Measurements from ENCODE around the gene CRYBG1.
A peak's percentile ranks its signal among the peaks of the same experiment; 100 is the strongest.

Gene CRYBG1

DNA sequence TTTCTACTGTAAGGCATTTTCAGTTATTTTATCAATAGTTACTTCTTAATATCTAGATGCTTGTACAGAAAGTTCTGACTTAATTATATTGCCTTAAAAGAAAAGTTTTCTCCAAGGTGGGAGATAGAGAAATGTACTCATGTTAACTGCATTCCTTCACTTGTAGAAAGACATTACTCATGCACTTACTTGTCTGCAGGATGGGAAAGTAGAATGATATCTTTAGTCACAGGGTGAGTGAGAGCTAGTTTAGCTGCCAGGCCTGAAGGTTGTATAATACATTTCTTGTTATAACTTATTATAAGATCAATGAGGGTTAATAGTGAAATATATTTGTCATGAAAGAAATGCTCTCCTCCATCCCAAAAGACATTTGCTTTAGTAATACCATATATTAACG, 92.1 kb downstream of the CRYBG1 start:
- no peak overlapping the region for H3K4me3 ChIP-seq (ENCODE audit: low read depth, low read length)
- no peak for DNase-seq (ENCODE audit: low read depth)

GRCh38 chr6:106453756-106454367, 93.3 kb downstream of the CRYBG1 start:
- no peak for DNase-seq (ENCODE audit: low read depth)

GRCh38 chr6:106456756-106457155, 96.2 kb downstream of the CRYBG1 start:
- DNase-seq (ENCODE audit: low read depth): no peak
- H3K4me3 ChIP-seq (ENCODE audit: low read depth, low read length): no peak overlapping the region

More at GRCh38 chr6:106453756-106454367, 93.3 kb downstream of the CRYBG1 start:
- no peak overlapping the region for H3K4me3 ChIP-seq (ENCODE audit: low read depth, low read length)

- no peak for DNase-seq (ENCODE audit: low read depth)
- H3K4me3 ChIP-seq (ENCODE audit: low read depth, low read length): no peak overlapping the region
Measured at GRCh38 chr6:106458021-106458986, 97.8 kb downstream of the CRYBG1 start.

GRCh38 chr6:106460481-106460880, 100.0 kb downstream of the CRYBG1 start:
- no peak overlapping the region for H3K4me3 ChIP-seq (ENCODE audit: low read depth, low read length)
- no peak for DNase-seq (ENCODE audit: low read depth)

DNA sequence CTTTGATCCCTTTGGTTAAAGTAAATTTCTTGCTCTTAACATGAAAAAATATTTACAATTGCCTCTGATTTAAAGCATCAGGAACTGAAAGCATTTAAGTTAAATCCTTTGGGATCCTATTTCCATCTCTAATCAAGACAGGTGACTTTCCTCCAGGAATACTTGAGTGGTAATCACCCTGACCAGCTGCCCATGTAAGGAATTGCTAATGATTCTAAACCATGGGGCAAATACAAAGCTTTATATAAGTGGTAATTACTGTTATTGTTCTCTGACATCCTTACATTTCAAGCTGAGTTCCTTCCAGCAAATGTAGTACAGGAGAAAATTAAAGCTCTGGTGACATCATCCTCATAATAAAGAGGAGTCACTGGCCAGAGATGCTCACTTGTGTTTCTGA, 100.6 kb downstream of the CRYBG1 start:
- H3K4me3 ChIP-seq (ENCODE audit: low read depth, low read length): no peak overlapping the region

GRCh38 chr6:106462923-106463557, 102.5 kb downstream of the CRYBG1 start:
- no peak for DNase-seq (ENCODE audit: low read depth)
- H3K4me3 ChIP-seq (ENCODE audit: low read depth, low read length): no peak overlapping the region

More for the DNA sequence above, 100.6 kb downstream of the CRYBG1 start:
- no peak for DNase-seq (ENCODE audit: low read depth)

DNA sequence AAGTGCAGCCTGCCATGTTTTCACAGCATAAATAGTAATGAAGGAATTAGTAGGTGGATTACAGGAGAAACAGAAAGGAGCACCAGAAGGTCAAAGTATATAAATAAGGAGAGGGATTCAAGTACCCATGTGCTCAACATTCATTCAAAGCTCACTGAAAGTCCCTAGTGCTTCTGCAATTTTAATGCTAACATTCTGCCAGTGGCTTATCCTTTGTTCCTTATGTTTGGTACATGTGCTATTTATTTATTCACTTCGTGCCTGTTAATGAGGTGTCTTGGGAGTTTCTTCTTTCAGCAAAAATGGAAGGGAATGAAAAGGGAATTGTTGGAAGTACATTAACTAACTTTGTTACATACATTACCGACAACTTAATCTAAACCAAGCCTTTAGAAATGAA, 105.7 kb downstream of the CRYBG1 start:
- no peak overlapping the region for H3K4me3 ChIP-seq (ENCODE audit: low read depth, low read length)
- DNase-seq (ENCODE audit: low read depth): no peak

GRCh38 chr6:106468935-106469334, 108.4 kb downstream of the CRYBG1 start:
- DNase-seq (ENCODE audit: low read depth): no peak
- H3K4me3 ChIP-seq (ENCODE audit: low read depth, low read length): no peak overlapping the region

DNA sequence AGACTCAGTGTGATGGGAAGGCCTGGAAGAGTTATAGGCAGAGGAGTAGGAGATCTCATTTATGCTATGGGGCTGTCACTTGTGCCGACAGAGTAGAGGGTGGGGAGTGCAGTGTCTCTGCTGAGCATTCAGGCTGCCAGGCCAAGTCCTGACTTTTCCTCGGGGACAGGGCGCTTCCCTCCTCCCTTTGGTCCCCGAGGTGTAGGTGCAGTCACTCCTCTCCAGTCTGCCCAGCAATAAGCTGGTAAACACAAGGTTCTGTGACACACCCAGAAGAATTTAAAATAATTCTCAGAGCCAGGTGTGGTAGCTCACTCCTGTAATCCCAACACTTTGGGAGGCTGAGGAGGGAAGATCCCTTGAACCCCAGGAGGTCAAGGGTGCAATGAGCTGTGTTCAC, 109.4 kb downstream of the CRYBG1 start:
- DNase-seq (ENCODE audit: low read depth): no peak
- H3K4me3 ChIP-seq (ENCODE audit: low read depth, low read length): no peak overlapping the region

DNA sequence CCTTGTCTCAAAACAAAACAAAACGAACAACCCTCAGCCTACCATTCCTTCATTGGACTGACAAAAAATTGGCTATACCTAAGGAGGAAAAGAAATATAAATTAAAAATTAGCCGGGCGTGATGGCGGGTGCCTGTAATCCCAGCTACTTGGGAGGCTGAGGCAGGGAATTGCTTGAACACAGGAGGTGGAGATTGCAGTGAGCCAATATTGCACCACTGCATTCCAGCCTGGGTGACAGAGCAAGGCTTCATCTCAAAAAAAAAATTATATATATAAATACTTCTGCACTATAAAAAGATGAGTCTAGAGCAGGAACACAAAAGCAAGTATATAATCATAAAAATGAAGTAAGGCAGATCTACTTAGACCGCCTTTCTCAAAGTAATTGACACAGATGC, 109.8 kb downstream of the CRYBG1 start:
- DNase-seq (ENCODE audit: low read depth): no peak
- H3K4me3 ChIP-seq (ENCODE audit: low read depth, low read length): no peak overlapping the region

- no peak overlapping the region for H3K4me3 ChIP-seq (ENCODE audit: low read depth, low read length)
- DNase-seq (ENCODE audit: low read depth): no peak
Measured at GRCh38 chr6:106470811-106471210, 110.3 kb downstream of the CRYBG1 start.

DNA sequence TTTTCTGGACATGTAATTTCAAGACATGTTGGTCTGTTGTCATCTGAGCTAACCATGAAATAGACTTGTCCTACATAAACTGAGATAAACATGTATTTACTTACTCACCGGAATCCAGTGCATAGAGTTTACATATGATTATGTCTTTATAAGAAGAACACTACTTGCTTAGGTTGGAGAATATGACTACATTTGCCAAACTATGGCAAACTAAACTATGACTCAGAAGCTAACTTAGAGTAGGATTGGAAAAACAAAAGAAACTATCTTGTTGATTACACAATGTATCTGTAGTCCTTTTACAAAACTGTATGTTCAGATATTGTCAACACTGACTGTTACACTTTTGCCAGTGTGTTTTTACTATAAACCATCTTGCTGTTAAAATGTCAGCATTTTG, 113.3 kb downstream of the CRYBG1 start:
- DNase-seq (ENCODE audit: low read depth): peak; percentile 64
- H3K4me3 ChIP-seq (ENCODE audit: low read depth, low read length): no peak overlapping the region

- H3K4me3 ChIP-seq (ENCODE audit: low read depth, low read length): no peak overlapping the region
- no peak for DNase-seq (ENCODE audit: low read depth)
Measured at GRCh38 chr6:106474466-106474865, 113.9 kb downstream of the CRYBG1 start.

GRCh38 chr6:106475284-106475683, 114.8 kb downstream of the CRYBG1 start:
- no peak for DNase-seq (ENCODE audit: low read depth)
- no peak overlapping the region for H3K4me3 ChIP-seq (ENCODE audit: low read depth, low read length)

GRCh38 chr6:106476331-106477105, 116.0 kb downstream of the CRYBG1 start:
- DNase-seq (ENCODE audit: low read depth): no peak

GRCh38 chr6:106477146-106477545, 116.6 kb downstream of the CRYBG1 start:
- no peak for DNase-seq (ENCODE audit: low read depth)
- no peak overlapping the region for H3K4me3 ChIP-seq (ENCODE audit: low read depth, low read length)

More at GRCh38 chr6:106476331-106477105, 116.0 kb downstream of the CRYBG1 start:
- no peak overlapping the region for H3K4me3 ChIP-seq (ENCODE audit: low read depth, low read length)

DNA sequence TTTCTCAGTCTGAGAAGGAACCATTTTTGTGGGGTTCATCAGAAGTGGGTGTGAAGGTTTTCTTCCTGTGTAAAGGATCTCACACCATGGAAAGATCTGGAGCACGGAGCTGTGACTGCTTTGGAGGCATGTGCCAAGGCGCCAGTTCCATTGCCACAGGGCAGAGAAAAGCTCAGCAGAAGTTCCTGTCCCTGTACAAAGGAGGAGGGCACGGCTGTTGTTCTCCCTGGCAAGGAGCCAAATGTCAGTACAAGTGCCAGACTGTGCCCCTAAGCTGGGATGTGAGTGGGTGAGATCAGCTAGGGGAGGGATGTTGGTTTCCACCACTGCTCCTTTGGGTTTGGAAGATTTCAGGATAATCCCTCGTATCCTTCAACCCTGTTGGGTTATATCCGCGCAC, 117.3 kb downstream of the CRYBG1 start:
- DNase-seq (ENCODE audit: low read depth): no peak
- no peak overlapping the region for H3K4me3 ChIP-seq (ENCODE audit: low read depth, low read length)

GRCh38 chr6:106486236-106486635, 125.7 kb downstream of the CRYBG1 start:
- H3K4me3 ChIP-seq (ENCODE audit: low read depth, low read length): no peak overlapping the region
- no peak for DNase-seq (ENCODE audit: low read depth)

Measured in skeletal muscle cell (primary cell).